Activated CD8-positive, alpha-beta T cell treated with anti-CD3 and anti-CD28 coated beads for 36 hours (primary cell): ENCODE results near the gene PPP1R26. TPM values are rescaled to one million over a fixed set of nuclear protein-coding genes. Genes with fewer than 3 reads are reported as not detected.

Source experiments
- ATAC-seq: fragments of 200-7000 bp; cut with Tn5 transposase; one replicate; pipeline ENCODE4 v1.10.0; 2021; ENCODE audit warnings: mild to moderate bottlenecking, moderate library complexity
- CTCF ChIA-PET: fragments of 350-600 bp; sonication (Branson Sonifier 250); formaldehyde crosslinking; loops from one replicate; lab custom pipeline; 2021; ENCODE audit warnings: antibody characterized with exemption; lab: Charles Lee
- POLR2A ChIA-PET: fragments of 350-600 bp; sonication (Branson Sonifier 250); formaldehyde crosslinking; loops from one replicate; lab custom pipeline; 2021; ENCODE audit warnings: antibody characterized with exemption; lab: Charles Lee
- DNase-seq: peaks from one replicate; pipeline ENCODE4 v3.0.0-alpha.2; 2020
- H3K27ac Mint-ChIP-seq: one replicate; pipeline ENCODE4 v1.8.0; 2021; ENCODE audit warnings: mild to moderate bottlenecking, mixed read lengths
- H3K27me3 Mint-ChIP-seq: one replicate; pipeline ENCODE4 v1.8.0; 2021; ENCODE audit warnings: mixed read lengths
- H3K36me3 Mint-ChIP-seq: one replicate; pipeline ENCODE4 v1.8.0; 2021; ENCODE audit warnings: low read depth, mixed read lengths
- H3K4me1 Mint-ChIP-seq: one replicate; pipeline ENCODE4 v1.8.0; 2021; ENCODE audit warnings: low read depth, mixed read lengths
- H3K4me3 Mint-ChIP-seq: one replicate; pipeline ENCODE4 v1.8.0; 2021; ENCODE audit warnings: mild to moderate bottlenecking, moderate library complexity, mixed read lengths
- H3K9me3 Mint-ChIP-seq: one replicate; pipeline ENCODE4 v1.8.0; 2021; ENCODE audit warnings: mixed read lengths
- CTCF ChIP-seq: fragments of 200-600 bp; IDR thresholded peaks from one replicate; pipeline ENCODE4 v1.8.0; 2022; ENCODE audit warnings: antibody characterized with exemption, mild to moderate bottlenecking
- intact Hi-C: fragments of 100-400 bp; cut with micrococcal nuclease; formaldehyde crosslinking; loops from one replicate; pipeline ENCODE4 v1.10.0; 2022
- total RNA-seq, 2 experiments: library from RNA; stranded (reverse); gene quantifications; one replicate each; pipeline ENCODE4 v1.2.3, GENCODE V29; 2021

The PPP1R26 gene
- total RNA-seq, 2 experiments from 2014 or later, result 0.54 to 0.58 TPM

GRCh38 chr9:135519179-135519971 is 39.8 kb downstream of the PPP1R26 start:
- H3K27ac Mint-ChIP-seq, result no peak overlapping the region
- H3K4me1 Mint-ChIP-seq, result no peaks in the 10 kb centered on the region
- intact Hi-C loops, result no loop called here
- peaks cover 12% of the 10 kb centered on the region for H3K27me3 Mint-ChIP-seq
- ATAC-seq (no peak), DNase-seq (no peak)
- no peaks in the 10 kb centered on the region for H3K9me3 Mint-ChIP-seq
- no peak overlapping the region for H3K4me3 Mint-ChIP-seq
- no peak for TF ChIP-seq CTCF
- CTCF ChIA-PET, result no interaction called here
- no peaks in the 10 kb centered on the region for H3K36me3 Mint-ChIP-seq
- POLR2A ChIA-PET, result no interaction called here

GRCh38 chr9:135520916-135521607 is 41.5 kb downstream of the PPP1R26 start, which contains the start of gene LCN1:
Gene LCN1, plus strand, starts transcription at chr9:135521440. Its CDS starts 58 bp downstream, at chr9:135521498.
- H3K4me3 Mint-ChIP-seq, result no peak within 1 kb of the TSS
- TF ChIP-seq CTCF, result no peak
- H3K36me3 Mint-ChIP-seq, result no peaks in the 10 kb centered on the region
- POLR2A ChIA-PET, result no interaction called here
- no peak for DNase-seq
- peaks cover 12% of the 10 kb centered on the region for H3K27me3 Mint-ChIP-seq
- H3K27ac Mint-ChIP-seq, result no peak within 1 kb of the TSS
- H3K4me1 Mint-ChIP-seq, result no peaks in the 10 kb centered on the region
- intact Hi-C loops, result no loop called here
- ATAC-seq, result no peak
- CTCF ChIA-PET, result no interaction called here
- H3K9me3 Mint-ChIP-seq, result no peaks in the 10 kb centered on the region

- H3K4me3 Mint-ChIP-seq, result no peak overlapping the region
- ATAC-seq, result no peak
- peaks cover 12% of the 10 kb centered on the region for H3K27me3 Mint-ChIP-seq
- no peak overlapping the region for H3K27ac Mint-ChIP-seq
- intact Hi-C loops, result no loop called here
- DNase-seq, result no peak
- ChIA-PET CTCF (no interaction called here), POLR2A (no interaction called here)
- no peaks in the 10 kb centered on the region for H3K4me1 Mint-ChIP-seq
- TF ChIP-seq CTCF, result no peak
- H3K9me3 Mint-ChIP-seq, result no peaks in the 10 kb centered on the region
- no peaks in the 10 kb centered on the region for H3K36me3 Mint-ChIP-seq
These were observed 42.1 kb downstream of the PPP1R26 start for GRCh38 chr9:135521608-135522095.

GRCh38 chr9:135522137-135522877 is 42.7 kb downstream of the PPP1R26 start:
- CTCF ChIA-PET, result no interaction called here
- intact Hi-C loops, result no loop called here

More at GRCh38 chr9:135522137-135522877, 42.7 kb downstream of the PPP1R26 start:
- no peak for TF ChIP-seq CTCF
- H3K4me1 Mint-ChIP-seq, result no peaks in the 10 kb centered on the region
- H3K27ac Mint-ChIP-seq, result no peak overlapping the region
- DNase-seq (no peak), ATAC-seq (no peak)
- H3K36me3 Mint-ChIP-seq, result no peaks in the 10 kb centered on the region
- POLR2A ChIA-PET, result no interaction called here
- peaks cover 12% of the 10 kb centered on the region for H3K27me3 Mint-ChIP-seq
- no peak overlapping the region for H3K4me3 Mint-ChIP-seq
- H3K9me3 Mint-ChIP-seq, result no peaks in the 10 kb centered on the region
